RCC 7860 (cell line): ENCODE results near the gene CCDC24.

ENCODE experiments used
- DNase-seq: peaks from one replicate; pipeline ENCODE4 v3.0.0-alpha.2; 2015; ENCODE audit warnings: low spot score
- FAIRE-seq: peaks from 2 replicates; lab custom pipeline; 2012; peaks lifted over from hg19 to GRCh38; lab: Jason Lieb, UNC

Gene CCDC24

DNA sequence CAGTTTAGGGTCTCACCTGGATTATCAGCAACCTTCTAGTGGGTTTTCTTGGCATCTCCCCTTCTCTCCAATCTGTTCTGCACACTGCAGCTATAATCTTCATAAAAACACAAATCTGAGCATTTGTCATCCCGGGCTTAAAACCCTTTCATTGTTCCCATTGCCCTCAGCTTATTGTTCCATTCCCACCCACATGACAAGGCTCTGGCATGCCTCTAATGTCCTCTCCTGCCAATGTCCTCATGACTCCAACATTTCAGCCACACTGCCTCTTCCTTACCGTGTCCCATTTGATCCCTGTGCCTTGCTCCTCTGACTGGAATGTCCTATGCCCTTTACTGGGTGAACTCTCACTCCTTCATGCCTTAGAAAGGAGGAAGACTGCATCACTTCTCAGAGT lies 29.1 kb upstream of the CCDC24 start:
- no peak for DNase-seq
- no peak for FAIRE-seq

DNA sequence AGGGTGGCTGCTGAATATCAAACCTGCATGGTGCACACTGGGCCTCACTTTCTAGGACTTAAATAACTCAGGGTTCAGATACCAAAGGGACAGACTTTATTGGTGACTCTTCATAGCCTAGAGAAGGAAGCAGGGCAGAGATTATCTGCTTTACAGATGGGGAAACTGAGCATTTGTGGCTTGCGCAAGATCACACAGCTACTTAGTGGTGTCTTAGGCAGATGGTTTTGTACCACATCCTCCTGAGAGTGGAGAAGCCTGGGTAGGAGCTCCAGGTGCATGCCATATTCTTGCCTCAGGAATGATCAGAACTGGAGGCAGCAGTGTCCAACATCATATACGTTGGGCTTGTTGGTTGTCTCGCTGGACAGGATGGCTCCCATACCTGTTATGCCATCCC lies 28.4 kb upstream of the CCDC24 start:
- no peak for DNase-seq
- no peak for FAIRE-seq

DNA sequence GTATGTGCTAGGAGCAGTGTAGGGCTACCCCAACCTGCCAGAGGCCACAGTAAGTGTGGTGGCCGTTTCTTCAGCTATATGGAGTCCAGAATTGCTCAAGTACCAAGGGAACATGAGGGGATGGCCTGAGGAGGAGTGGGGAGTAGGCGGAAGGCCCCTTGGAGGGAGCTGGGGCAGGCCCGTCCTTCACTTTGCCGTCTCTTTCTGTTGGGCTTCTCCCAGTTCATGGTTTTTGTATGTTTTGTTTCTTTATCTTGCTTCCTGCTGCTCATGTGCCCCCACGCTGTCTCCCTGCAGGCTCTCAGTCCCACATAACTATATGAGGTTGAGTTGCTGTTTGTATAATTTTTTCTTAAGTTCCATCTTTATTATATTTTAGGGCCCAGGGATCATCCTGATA lies 27.5 kb upstream of the CCDC24 start:
- no peak for FAIRE-seq

DNA sequence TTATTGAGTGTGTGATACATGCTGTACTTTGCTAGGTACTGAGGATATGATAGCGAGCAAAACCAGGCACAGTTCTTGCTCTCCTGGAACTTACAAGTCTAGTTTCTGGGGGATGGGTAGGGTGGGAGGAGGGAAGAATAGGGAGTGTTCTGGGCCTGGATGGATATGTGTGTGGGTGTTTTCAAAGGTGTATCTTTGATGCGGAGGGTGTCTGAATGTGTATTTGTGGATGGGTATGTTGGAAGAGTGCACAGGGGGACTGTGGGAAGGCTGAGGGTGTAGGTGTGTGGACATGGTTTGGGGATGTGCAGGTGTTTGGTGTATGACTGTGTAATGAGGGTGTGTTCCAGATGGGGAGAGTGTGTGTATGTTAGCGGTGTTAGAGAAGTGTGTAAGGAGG lies 26.1 kb upstream of the CCDC24 start:
- DNase-seq (no peak), FAIRE-seq (no peak)

More for the DNA sequence above, 27.5 kb upstream of the CCDC24 start:
- no peak for DNase-seq

DNA sequence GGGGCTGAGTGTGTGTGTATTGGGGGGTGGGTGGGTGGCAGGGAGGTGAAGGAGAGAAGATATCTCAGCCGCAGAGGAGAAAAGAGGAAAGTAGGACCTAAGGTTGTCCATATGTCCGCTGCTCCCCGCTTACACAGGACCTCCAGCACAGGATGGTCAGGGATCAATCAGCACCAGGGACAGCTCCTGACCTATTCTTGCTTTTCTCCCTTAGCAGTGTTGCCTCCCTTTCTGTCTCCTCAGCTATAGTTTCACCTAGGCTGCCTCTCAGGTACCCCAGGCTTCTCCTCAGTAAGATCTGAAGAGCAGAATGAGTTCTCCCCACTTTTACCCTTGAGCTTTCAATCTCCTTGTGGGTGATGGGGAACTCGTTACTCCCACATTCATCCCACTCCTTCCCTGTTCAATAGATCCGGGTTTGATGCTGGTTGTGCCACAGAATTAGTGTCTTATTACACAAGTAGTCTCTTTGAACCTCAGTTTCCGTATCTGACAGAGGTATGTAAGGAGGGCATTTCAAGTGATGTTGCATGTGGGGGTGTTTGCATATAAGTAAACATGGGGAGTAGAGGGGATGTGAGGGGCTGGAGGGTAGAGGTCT lies 23.0 kb upstream of the CCDC24 start:
- no peak for FAIRE-seq
- no peak for DNase-seq

DNA sequence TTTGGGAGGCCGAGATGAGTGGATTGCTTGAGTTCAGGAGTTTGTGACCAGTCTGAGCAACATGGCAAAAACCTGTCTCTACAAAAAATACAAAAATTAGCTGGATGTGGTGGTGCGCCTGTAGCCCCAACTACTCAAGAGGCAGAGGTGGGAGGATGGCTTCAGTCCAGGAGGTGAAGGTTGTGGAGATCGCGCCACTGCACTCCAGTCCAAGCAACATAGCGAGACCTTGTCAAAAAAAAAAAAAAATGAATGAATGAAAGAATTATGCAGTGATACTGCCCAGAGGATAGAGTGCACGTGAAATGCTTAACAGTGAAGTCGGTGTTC lies 22.0 kb upstream of the CCDC24 start:
- no peak for DNase-seq
- no peak for FAIRE-seq

DNA sequence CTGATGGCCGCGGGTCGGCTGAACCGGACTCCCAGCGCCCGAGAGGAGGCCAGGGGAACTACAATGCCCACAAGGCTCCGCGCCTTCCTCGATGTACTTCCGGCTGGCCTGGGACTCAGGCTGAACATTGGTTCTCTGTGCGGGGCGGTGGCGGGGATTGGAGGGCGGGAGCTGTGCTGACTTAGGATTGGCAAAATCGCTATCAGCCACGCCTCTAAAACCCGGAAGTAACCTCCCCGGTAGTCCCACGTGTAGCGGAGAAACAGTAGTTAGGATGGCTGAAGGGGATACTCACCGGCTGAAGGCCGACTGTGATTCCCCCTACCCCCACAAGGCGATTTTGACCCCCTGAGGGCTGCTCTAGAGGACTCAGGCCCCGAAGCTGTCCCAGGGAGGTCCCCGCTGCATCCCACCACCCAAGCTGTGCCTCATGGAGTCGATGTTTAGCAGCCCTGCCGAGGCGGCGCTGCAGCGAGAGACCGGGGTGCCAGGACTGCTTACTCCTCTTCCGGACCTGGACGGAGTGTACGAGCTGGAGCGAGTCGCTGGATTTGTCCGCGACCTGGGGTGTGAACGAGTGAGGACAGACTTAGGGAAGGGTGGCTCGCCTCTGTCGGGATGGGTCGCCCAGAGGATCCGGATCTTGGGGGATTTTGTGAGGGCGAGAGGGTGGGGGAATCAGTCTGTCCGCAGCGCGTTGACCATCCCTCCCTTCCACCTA lies 21.5 kb upstream of the CCDC24 start, which contains the start of gene DPH2:
Gene DPH2 (plus strand): TSS at position 265 of the 721 bp plus-strand sequence. CDS start 166 bp downstream, at position 431.
- FAIRE-seq = peak; percentile 84

DNA sequence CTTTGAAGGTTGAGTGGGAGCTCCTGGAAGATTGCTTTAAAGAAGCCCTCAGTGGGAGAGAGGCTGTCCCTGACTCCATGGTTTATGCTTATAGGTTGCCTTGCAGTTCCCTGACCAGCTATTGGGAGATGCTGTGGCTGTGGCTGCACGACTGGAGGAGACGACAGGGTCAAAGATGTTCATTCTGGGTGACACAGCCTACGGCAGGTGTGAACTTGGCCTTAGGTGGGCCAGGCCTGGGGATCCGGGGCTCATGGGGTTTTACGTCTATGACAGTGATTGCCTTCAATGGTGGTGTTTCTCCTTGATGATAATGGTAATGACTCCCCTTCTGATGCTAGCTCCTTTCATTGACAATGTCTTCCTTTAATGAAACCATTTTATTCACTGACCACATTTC lies 20.9 kb upstream of the CCDC24 start:
- DNase-seq (no peak), FAIRE-seq (no peak)

More for the DNA sequence above, 21.5 kb upstream of the CCDC24 start, which contains the start of gene DPH2:
- peak; percentile 91 for DNase-seq

DNA sequence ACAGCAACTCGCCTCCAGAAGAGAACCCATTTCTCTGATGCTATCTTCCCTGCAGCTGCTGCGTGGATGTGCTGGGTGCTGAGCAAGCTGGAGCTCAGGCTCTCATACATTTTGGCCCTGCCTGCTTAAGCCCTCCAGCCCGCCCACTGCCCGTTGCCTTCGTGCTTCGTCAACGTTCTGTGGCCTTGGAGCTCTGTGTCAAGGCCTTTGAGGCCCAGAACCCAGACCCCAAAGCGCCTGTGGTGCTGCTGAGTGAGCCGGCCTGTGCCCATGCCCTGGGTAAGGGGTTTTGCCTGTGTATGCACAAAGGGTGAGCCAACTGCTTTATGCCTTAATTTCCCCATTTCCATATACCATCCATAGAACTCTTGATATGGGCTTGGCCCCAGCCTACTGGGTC lies 20.5 kb upstream of the CCDC24 start:
- DNase-seq = no peak
- no peak for FAIRE-seq

DNA sequence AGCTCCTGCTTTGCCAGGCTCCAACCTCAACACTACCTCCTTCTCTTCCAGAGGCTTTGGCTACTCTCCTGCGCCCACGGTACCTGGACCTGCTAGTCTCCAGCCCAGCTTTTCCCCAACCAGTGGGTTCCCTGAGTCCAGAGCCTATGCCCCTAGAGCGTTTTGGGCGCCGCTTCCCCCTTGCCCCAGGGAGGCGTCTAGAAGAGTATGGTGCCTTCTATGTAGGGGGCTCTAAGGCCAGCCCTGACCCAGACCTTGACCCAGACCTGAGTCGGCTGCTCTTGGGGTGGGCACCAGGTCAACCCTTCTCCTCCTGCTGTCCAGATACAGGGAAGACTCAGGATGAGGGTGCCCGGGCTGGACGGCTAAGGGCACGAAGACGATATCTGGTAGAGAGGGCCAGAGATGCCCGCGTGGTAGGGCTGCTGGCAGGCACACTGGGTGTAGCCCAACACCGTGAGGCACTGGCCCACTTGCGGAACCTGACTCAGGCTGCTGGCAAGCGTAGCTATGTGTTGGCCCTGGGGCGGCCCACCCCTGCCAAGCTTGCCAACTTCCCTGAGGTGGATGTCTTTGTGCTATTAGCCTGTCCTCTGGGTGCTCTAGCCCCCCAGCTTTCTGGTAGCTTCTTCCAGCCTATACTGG lies 19.9 kb upstream of the CCDC24 start:
- DNase-seq = no peak
- FAIRE-seq = no peak

DNA sequence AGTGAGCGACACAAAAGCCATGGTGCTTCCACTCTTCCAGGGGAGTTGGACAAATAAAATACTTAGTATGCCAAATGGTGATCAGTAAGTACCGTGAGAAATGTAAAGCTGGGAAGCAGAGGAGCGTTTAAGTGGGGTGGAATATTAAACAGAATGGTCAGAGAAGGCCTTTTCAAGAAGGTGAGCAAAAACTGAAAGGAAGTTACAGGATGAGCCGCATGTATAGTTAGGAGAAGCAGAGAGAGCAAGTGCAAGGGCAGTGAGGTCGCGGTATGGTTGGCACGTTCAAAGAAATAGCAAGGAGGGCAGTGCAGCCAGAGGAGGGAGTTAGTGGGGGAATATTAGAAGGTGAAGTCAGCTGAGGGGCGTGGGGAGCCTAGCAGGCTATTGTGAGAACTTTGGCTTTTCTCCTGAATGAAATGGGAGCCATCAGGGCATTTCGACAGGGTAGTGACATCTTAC lies 17.4 kb upstream of the CCDC24 start:
- DNase-seq (no peak), FAIRE-seq (no peak)

DNA sequence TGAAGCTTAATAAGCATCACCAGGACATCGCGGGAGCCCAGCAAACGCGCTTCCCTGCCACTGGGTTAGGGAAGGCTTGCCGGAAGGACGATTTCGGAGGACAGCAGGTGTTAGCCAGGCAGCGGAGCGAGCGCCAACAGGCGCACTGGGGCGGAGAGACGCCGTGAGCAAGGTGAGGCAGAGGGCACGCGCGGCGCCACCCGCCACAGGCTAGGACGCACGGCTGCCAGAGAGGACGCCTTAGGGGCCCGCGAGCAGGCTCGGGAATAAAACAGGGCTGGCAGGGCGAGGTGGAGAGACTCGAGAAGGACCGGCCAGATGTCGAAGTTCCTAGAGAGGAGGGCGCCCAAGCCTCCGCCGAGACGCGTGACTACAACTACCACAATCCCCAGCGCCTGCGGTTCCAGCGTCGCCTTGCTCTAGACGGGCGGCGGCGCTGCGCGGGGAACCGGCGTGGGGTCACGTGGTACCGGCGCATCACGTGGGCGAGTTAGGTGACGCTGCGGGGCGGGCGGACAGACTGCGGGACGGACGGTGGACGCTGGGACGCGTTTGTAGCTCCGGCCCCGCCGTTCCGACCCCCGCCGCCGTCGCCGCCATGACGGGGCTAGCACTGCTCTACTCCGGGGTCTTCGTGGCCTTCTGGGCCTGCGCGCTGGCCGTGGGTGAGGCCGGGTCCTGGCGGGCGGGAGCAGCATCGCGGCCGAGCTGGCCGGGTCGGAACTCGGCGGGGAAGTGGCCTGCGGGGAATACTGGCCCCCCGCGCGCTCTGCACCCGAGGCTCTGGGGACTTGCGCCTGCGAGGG lies 16.8 kb upstream of the CCDC24 start, which contains the start of gene ATP6V0B:
Gene ATP6V0B (plus strand): TSS at position 518 of the 806 bp plus-strand sequence. CDS start 81 bp downstream, at position 599.
- peak; percentile 83 for DNase-seq
- no peak for FAIRE-seq

DNA sequence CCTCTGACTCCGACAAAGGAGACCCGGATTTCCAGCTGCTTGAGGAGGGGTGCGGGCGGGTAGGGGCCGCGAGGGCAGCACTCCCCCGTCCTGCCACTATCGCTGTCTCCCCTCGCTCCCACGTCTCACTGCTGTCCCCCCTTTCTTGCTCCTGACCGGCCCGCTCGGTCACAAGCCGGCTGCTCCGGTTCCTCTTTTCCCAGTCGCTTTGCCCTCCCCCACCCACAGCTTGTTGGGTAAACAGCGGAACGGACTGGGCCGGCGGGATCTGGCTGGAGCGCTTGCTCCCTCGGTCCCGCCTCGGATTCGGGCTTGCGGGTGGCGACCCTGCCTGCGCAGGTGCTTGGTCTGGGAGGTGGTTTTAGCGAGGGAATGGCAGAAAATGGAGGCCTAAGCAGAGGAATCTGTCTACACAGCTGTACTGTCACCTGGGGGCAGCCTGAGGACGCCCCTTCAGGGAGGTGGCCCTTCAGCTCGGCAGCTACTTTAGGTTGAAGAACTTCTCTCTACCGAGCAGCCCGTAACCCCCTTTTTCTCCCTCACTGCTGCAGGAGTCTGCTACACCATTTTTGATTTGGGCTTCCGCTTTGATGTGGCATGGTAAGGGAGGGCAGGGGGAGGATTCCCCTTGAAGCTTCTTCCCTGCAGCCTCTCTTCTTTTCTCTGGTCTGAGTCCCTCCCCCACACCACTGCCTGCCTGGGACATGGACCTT lies 16.0 kb upstream of the CCDC24 start:
- no peak for DNase-seq
- no peak for FAIRE-seq

DNA sequence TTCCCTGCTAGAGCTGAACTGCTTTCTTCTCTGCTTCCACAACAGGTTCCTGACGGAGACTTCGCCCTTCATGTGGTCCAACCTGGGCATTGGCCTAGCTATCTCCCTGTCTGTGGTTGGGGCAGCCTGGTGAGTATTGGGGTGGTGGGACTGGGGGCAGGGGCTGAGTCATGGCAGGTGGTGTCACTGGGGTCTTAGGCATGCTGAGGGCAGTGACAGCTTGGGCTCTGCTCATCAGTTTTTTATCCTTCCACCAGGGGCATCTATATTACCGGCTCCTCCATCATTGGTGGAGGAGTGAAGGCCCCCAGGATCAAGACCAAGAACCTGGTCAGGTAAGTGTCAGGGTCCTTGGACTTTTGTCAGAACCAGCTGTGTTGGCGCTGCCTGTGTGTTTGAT lies 15.4 kb upstream of the CCDC24 start:
- DNase-seq (no peak), FAIRE-seq (no peak)

DNA sequence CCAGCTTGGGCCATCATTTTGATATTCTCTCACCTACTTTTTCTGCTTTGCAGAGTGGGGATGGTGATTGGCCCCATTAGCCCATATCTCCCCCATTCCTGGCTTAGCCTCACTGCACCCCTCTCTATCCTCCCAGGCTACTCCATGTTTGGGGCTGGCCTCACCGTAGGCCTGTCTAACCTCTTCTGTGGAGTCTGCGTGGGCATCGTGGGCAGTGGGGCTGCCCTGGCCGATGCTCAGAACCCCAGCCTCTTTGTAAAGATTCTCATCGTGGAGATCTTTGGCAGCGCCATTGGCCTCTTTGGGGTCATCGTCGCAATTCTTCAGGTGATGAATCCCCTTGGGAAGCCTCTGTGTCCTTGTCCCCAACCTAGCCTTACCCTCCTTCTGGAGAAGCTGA lies 14.5 kb upstream of the CCDC24 start:
- no peak for DNase-seq
- FAIRE-seq = no peak

DNA sequence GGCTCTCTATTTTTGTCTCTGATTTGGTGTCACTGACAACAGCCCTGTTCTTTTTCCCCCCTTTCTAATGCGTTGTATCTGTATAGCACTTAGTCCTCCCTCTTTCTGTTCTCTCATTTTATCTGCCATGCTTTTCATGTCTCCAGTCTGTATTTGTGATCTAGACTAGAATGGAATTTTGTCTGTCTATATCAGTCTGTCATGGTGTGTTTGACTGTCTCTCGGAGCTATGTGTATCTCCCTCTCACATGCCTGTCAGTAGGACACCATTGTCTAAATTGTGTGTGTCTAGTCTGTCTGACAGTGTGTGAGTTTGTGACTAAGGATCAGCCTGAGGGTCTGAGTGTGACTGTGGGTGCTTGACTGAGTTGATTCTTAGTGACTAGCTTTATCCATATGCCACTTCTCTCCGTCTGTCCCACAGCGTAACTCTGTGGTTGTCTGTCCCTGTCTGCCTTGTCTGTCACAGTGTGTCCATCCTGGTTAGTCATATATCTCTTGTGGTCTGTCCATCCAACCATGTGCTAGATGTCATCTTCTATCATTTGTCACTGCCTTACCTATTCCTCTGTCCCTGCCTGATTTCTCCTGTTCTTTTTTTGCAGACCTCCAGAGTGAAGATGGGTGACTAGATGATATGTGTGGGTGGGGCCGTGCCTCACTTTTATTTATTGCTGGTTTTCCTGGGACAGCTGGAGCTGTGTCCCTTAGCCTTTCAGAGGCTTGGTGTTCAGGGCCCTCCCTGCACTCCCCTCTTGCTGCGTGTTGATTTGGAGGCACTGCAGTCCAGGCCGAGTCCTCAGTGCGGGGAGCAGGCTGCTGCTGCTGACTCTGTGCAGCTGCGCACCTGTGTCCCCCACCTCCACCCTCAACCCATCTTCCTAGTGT lies 13.8 kb upstream of the CCDC24 start:
- peak; percentile 67 for FAIRE-seq

DNA sequence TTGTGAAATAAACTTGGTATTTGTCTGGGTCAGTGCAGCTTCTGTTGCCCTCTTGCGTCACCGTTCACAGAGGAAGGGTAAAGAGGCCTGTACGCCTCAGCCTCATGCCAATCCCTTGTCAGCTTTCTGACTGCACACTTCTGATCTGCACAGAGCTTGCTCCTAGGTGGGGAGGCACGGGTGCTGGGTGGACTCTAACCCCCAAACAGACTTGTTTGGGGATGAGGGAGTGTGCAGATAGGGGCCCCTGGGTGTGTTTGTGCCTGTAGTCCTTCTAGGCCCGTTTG lies 13.2 kb upstream of the CCDC24 start:
- DNase-seq (no peak), FAIRE-seq (no peak)

More for the DNA sequence above, 13.8 kb upstream of the CCDC24 start:
- peak; percentile 86 for DNase-seq

DNA sequence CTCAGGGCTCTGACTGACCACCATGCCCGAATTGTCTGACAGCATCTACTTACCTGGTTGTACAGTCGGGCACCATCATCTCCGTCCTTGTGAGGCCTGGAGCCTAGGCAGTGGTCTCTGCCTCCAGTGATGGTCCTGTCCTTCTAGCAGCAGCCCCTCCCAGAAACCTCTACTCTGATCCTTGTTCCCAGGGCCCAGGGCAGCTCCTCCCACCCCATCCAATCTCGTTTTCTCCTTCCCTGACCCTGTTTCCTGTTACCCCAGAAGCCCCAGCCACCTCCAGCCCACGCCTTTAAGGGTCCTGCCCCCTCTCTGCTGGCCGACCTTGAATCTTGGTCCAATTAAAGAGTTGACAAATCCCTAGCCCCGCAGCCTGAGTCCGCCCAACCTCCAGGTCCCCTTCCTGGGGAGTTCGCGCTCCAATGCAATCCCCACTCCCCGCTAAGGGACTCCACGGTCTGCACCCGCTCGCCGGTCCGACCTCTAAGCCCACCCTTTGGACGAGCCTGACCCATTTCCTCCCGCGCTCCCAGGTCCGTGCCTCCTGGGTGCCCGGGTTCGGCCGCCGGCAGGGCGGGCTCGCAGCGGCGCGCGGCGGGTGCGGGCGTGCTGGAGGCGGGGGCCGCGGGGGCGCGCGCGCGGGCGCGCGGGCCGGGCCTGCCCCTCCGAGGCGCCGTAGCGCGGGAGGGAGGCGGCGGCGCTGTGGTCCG lies 12.7 kb upstream of the CCDC24 start, which contains the start of gene B4GALT2:
Gene B4GALT2 (plus strand): TSS at position 660 of the 710 bp plus-strand sequence. CDS start 1,951 bp downstream, outside the sequence.
- no peak for DNase-seq
- no peak for FAIRE-seq

DNA sequence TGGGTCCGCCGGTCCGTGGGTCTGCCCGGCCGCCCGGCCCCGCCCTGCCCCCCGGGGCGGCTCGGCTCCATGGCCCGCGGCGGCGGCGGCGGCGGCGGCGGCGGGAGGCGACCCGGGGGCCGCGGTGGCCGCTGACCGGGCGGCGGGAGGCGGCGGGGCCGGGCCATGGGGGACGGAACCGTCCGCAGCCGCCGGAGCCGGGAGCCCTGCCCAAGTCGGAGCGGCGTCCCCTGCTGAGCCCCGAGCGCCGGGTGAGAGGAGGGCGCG lies 12.2 kb upstream of the CCDC24 start:
- FAIRE-seq (no peak), DNase-seq (no peak)
